WTC11 (cell line): ENCODE measurements around the gene CNKSR3. TPM values are rescaled to one million over a fixed set of nuclear protein-coding genes. Genes with fewer than 3 reads are reported as not detected.

Source experiments
- ATAC-seq: fragments of 200-7000 bp; cut with Tn5 transposase; 2 replicates; pipeline ENCODE4 v1.10.0; 2021; ENCODE audit warnings: mild to moderate bottlenecking, moderate library complexity
- CTCF ChIA-PET: fragments of 300-600 bp; sonication (Branson Sonifier 250); formaldehyde crosslinking; loops from one replicate; lab custom pipeline; 2021; ENCODE audit warnings: antibody characterized with exemption; lab: Charles Lee
- POLR2A ChIA-PET: fragments of 350-600 bp; sonication (Branson Sonifier 250); formaldehyde crosslinking; loops from one replicate; lab custom pipeline; 2021; ENCODE audit warnings: antibody characterized with exemption; lab: Charles Lee
- DNase-seq: peaks from one replicate; pipeline ENCODE4 v3.0.0; 2021; ENCODE audit warnings: low spot score
- H3K27ac Mint-ChIP-seq: 2 replicates; pipeline ENCODE4 v1.8.0; 2021; ENCODE audit warnings: mixed read lengths
- H3K27me3 Mint-ChIP-seq: 2 replicates; pipeline ENCODE4 v1.8.0; 2021; ENCODE audit warnings: low read depth, mild to moderate bottlenecking, moderate library complexity, mixed read lengths
- H3K36me3 Mint-ChIP-seq: 2 replicates; pipeline ENCODE4 v1.8.0; 2021; ENCODE audit warnings: mixed read lengths
- H3K4me1 Mint-ChIP-seq: 2 replicates; pipeline ENCODE4 v1.8.0; 2022; ENCODE audit warnings: mixed read lengths
- H3K4me3 Mint-ChIP-seq: 2 replicates; pipeline ENCODE4 v1.8.0; 2021; ENCODE audit warnings: mild to moderate bottlenecking, moderate library complexity, mixed read lengths
- H3K9me3 Mint-ChIP-seq: 2 replicates; pipeline ENCODE4 v1.8.0; 2021; ENCODE audit warnings: mixed read lengths
- ARID4B ChIP-seq: sonication (generic); formaldehyde crosslinking; IDR thresholded peaks from 2 replicates; pipeline ENCODE4 v1.8.0; 2023; ENCODE audit warnings: missing genetic modification reagents, mild to moderate bottlenecking, borderline replicate concordance
- ATF1 ChIP-seq: sonication (generic); formaldehyde crosslinking; IDR thresholded peaks from 2 replicates; pipeline ENCODE4 v1.8.1; 2023; ENCODE audit warnings: mild to moderate bottlenecking, moderate library complexity, missing genetic modification reagents
- CREM ChIP-seq: sonication (generic); formaldehyde crosslinking; IDR thresholded peaks from 2 replicates; pipeline ENCODE4 v1.8.1; 2022; ENCODE audit warnings: mild to moderate bottlenecking, missing genetic modification reagents, moderate library complexity
- FOXK1 ChIP-seq: sonication (generic); formaldehyde crosslinking; IDR thresholded peaks from 2 replicates; pipeline ENCODE4 v1.8.0; 2022; ENCODE audit warnings: mild to moderate bottlenecking, moderate library complexity, missing genetic modification reagents
- GTF2I ChIP-seq: fragments of 250-450 bp; sonication (Bioruptor Pico); conservative IDR thresholded peaks from 2 replicates; pipeline ENCODE4 v1.4.0; 2021; ENCODE audit warnings: mild to moderate bottlenecking
- HMGXB4 ChIP-seq: sonication (generic); formaldehyde crosslinking; IDR thresholded peaks from 2 replicates; pipeline ENCODE4 v1.8.1; 2023; ENCODE audit warnings: mild to moderate bottlenecking, moderate library complexity, missing genetic modification reagents
- JUN ChIP-seq: sonication (generic); formaldehyde crosslinking; IDR thresholded peaks from 2 replicates; pipeline ENCODE4 v1.8.0; 2023; ENCODE audit warnings: mild to moderate bottlenecking, missing genetic modification reagents
- MLX ChIP-seq: sonication (generic); formaldehyde crosslinking; IDR thresholded peaks from 2 replicates; pipeline ENCODE4 v1.8.1; 2023; ENCODE audit warnings: mild to moderate bottlenecking, missing genetic modification reagents, moderate library complexity
- NFATC4 ChIP-seq: fragments of 250-450 bp; sonication (Bioruptor Pico); IDR thresholded peaks from 2 replicates; pipeline ENCODE4 v1.9.0; 2021; ENCODE audit warnings: mild to moderate bottlenecking
- NFE2L1 ChIP-seq: sonication (generic); formaldehyde crosslinking; IDR thresholded peaks from 2 replicates; pipeline ENCODE4 v1.8.1; 2023; ENCODE audit warnings: missing genetic modification reagents
- NR2C2 ChIP-seq: sonication (generic); formaldehyde crosslinking; IDR thresholded peaks from 2 replicates; pipeline ENCODE4 v1.8.0; 2022; ENCODE audit warnings: mild to moderate bottlenecking, missing genetic modification reagents
- NR3C1 ChIP-seq: sonication (generic); formaldehyde crosslinking; conservative IDR thresholded peaks from 2 replicates; pipeline ENCODE4 v1.8.1; 2023; ENCODE audit warnings: low read depth, mild to moderate bottlenecking, missing genetic modification reagents
- OVOL2 ChIP-seq: fragments of 250-450 bp; sonication (Bioruptor Pico); IDR thresholded peaks from 2 replicates; pipeline ENCODE4 v1.9.0; 2021; ENCODE audit warnings: mild to moderate bottlenecking, borderline replicate concordance
- PREB ChIP-seq: sonication (generic); formaldehyde crosslinking; IDR thresholded peaks from 2 replicates; pipeline ENCODE4 v1.8.1; 2022; ENCODE audit warnings: mild to moderate bottlenecking, missing genetic modification reagents, moderate library complexity, borderline replicate concordance
- TEAD4 ChIP-seq: sonication (generic); formaldehyde crosslinking; IDR thresholded peaks from 2 replicates; pipeline ENCODE4 v1.8.0; 2022; ENCODE audit warnings: mild to moderate bottlenecking, missing genetic modification reagents
- USF1 ChIP-seq: sonication (generic); formaldehyde crosslinking; IDR thresholded peaks from 2 replicates; pipeline ENCODE4 v1.8.0; 2022; ENCODE audit warnings: mild to moderate bottlenecking, missing genetic modification reagents
- ZNF232 ChIP-seq: sonication (generic); formaldehyde crosslinking; IDR thresholded peaks from 2 replicates; pipeline ENCODE4 v1.8.0; 2022; ENCODE audit warnings: mild to moderate bottlenecking, missing genetic modification reagents
- ZNF317 ChIP-seq: sonication (generic); formaldehyde crosslinking; IDR thresholded peaks from 2 replicates; pipeline ENCODE4 v1.8.1; 2023; ENCODE audit warnings: low read depth, mild to moderate bottlenecking, moderate library complexity, missing genetic modification reagents, borderline replicate concordance
- ZNF396 ChIP-seq: fragments of 250-450 bp; sonication (Bioruptor Pico); IDR thresholded peaks from 2 replicates; pipeline ENCODE4 v1.8.0; 2021; ENCODE audit warnings: mild to moderate bottlenecking, moderate library complexity, borderline replicate concordance
- ZNF416 ChIP-seq: fragments of 250-450 bp; sonication (Bioruptor Pico); IDR thresholded peaks from 2 replicates; pipeline ENCODE4 v1.9.0; 2021; ENCODE audit warnings: mild to moderate bottlenecking, inconsistent platforms
- ZNF512 ChIP-seq: sonication (generic); formaldehyde crosslinking; IDR thresholded peaks from 2 replicates; pipeline ENCODE4 v1.8.1; 2022; ENCODE audit warnings: missing genetic modification reagents, borderline replicate concordance
- total RNA-seq: library from RNA; stranded (reverse); gene quantifications from 3 replicates; pipeline ENCODE4 v1.2.3, GENCODE V29; 2021

Gene CNKSR3
- total RNA-seq, 1 experiment from 2014 or later: 5.7 TPM

GRCh38 chr6:154427446-154427845, 83.0 kb downstream of the CNKSR3 start (continued):
- TF ChIP-seq NR2C2 (CRISPR knock-in tag) (no peak), ZNF317 (CRISPR knock-in tag) (no peak), ZNF232 (CRISPR knock-in tag) (no peak), ZNF416 (CRISPR knock-in tag) (no peak), CREM (CRISPR knock-in tag) (no peak), PREB (no peak), OVOL2 (CRISPR knock-in tag) (no peak), TEAD4 (CRISPR knock-in tag) (no peak), MLX (CRISPR knock-in tag) (no peak)

GRCh38 chr6:154426997-154427396, 83.5 kb downstream of the CNKSR3 start:
- Mint-ChIP-seq H3K4me1 (no peaks in the 10 kb centered on the region), H3K9me3 (peaks cover 6% of the 10 kb centered on the region), H3K36me3 (peaks cover 6% of the 10 kb centered on the region), H3K27ac (no peak overlapping the region; the same call in 1 of the 2 replicates), H3K4me3 (no peak overlapping the region), H3K27me3 (no peaks in the 10 kb centered on the region)
- ChIA-PET POLR2A (no interaction called here), CTCF (no interaction called here)
- ATAC-seq: no peak
- TF ChIP-seq NFE2L1 (CRISPR knock-in tag) (no peak), HMGXB4 (CRISPR knock-in tag) (no peak), ATF1 (no peak), GTF2I (CRISPR knock-in tag) (no peak), ZNF512 (CRISPR knock-in tag) (no peak), ZNF396 (no peak), PREB (no peak)
- no peak for DNase-seq

GRCh38 chr6:154425034-154425433, 85.5 kb downstream of the CNKSR3 start:
- ChIA-PET CTCF (no interaction called here), POLR2A (interaction anchor here (0.6 kb wide), 1 partner anchor 532 kb away, joined by 3 read pairs; no protein-coding TSS in a partner anchor)

More at GRCh38 chr6:154425034-154425433, 85.5 kb downstream of the CNKSR3 start:
- Mint-ChIP-seq H3K27ac (no peak overlapping the region), H3K9me3 (no peaks in the 10 kb centered on the region), H3K27me3 (no peaks in the 10 kb centered on the region), H3K4me1 (no peaks in the 10 kb centered on the region), H3K36me3 (peaks cover 2% of the 10 kb centered on the region), H3K4me3 (no peak overlapping the region)
- DNase-seq (no peak), ATAC-seq (no peak)
- TF ChIP-seq NR3C1 (CRISPR knock-in tag): no peak
- TF ChIP-seq NFATC4 (CRISPR knock-in tag): no peak
- TF ChIP-seq ZNF232 (CRISPR knock-in tag): no peak
- no peak for TF ChIP-seq JUN (CRISPR knock-in tag)
- no peak for TF ChIP-seq FOXK1 (CRISPR knock-in tag)
- no peak for TF ChIP-seq USF1 (CRISPR knock-in tag)
- TF ChIP-seq ARID4B: no peak
